ENCODE data around the gene SPDYE3. TPM values are rescaled to one million over a fixed set of nuclear protein-coding genes. Genes with fewer than 3 reads are reported as not detected.
"Not testable (repeated sequence)": the region's sequence is repeated elsewhere in the genome, so short reads cannot be mapped to it uniquely, and the experiment has no call there.

The SPDYE3 gene
- total and polyA plus RNA-seq, 2 of the 13 experiments (the other 11 are each of a cell fraction or from before 2014, with no cell fraction given) = not detected

DNA sequence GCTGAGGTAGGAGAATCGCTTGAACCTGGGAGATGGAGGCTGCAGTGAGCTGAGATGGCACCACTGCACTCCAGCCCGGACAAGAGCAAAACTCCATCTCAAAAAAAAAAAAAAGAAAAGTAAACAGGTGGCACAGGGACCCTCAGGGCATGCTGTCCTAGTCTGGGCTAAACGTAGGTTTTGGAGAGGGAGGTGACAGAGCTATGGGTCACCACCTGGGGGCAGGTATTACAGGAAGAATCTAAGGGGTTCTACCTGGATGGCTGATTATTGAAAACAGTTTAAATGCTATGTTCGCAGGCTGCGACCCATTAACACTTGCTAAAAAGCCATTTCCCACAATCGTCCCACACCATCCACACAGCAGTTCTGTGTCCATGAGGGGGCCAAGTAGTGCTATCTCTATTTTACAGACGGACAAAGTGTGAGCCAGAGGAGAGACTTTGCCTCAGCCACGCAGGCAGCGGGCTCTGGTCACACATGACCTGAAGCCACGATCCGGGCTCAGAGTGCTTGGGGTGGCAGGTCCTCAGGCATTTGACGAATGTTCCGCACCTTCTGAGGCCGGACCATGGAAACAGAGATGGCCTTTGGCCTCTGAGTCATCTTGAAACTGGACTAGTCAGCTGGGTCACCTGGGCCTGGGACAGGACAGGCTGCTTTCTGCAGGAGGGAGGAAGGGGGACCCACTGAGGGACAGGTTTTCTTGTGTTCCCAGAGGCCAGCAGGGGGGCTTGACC is 38.0 kb upstream of the SPDYE3 start (continued):
- peak; percentile 77 for TF ChIP-seq HNF4A (CRISPR knock-in tag; IDR thresholded peaks at IDR 0.05)
- TF ChIP-seq, protein P1, sequence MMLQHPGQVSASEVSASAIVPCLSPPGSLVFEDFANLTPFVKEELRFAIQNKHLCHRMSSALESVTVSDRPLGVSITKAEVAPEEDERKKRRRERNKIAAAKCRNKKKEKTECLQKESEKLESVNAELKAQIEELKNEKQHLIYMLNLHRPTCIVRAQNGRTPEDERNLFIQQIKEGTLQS (CRISPR knock-in tag; IDR thresholded peaks at IDR 0.05) = peak; percentile 89
- TF ChIP-seq, protein P2, sequence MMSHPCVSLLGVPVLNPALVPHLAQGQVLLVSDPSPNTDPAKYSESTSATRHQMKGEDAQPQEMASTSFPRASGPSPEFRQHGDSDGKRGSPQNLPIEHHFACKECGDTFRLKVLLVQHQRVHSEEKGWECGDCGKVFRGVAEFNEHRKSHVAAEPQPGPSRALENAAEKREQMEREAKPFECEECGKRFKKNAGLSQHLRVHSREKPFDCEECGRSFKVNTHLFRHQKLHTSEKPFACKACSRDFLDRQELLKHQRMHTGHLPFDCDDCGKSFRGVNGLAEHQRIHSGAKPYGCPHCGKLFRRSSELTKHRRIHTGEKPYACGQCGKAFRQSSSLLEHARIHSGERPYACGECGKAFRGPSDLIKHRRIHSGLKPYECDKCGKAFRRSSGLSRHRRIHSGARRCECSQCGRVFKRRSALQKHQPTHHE (CRISPR knock-in tag; IDR thresholded peaks at IDR 0.05; ENCODE audit: borderline replicate concordance) = 0 out of 2 replicates have a peak, but pooled peaks have one; percentile 18
- TF ChIP-seq, protein P3, sequence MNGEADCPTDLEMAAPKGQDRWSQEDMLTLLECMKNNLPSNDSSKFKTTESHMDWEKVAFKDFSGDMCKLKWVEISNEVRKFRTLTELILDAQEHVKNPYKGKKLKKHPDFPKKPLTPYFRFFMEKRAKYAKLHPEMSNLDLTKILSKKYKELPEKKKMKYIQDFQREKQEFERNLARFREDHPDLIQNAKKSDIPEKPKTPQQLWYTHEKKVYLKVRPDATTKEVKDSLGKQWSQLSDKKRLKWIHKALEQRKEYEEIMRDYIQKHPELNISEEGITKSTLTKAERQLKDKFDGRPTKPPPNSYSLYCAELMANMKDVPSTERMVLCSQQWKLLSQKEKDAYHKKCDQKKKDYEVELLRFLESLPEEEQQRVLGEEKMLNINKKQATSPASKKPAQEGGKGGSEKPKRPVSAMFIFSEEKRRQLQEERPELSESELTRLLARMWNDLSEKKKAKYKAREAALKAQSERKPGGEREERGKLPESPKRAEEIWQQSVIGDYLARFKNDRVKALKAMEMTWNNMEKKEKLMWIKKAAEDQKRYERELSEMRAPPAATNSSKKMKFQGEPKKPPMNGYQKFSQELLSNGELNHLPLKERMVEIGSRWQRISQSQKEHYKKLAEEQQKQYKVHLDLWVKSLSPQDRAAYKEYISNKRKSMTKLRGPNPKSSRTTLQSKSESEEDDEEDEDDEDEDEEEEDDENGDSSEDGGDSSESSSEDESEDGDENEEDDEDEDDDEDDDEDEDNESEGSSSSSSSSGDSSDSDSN (CRISPR knock-in tag; IDR thresholded peaks at IDR 0.05) = peak; percentile 2; the same call in 1 of the 2 replicates
- TF ChIP-seq, protein P4, sequence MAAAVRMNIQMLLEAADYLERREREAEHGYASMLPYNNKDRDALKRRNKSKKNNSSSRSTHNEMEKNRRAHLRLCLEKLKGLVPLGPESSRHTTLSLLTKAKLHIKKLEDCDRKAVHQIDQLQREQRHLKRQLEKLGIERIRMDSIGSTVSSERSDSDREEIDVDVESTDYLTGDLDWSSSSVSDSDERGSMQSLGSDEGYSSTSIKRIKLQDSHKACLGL (CRISPR knock-in tag; IDR thresholded peaks at IDR 0.05) = 0 out of 2 replicates have a peak, but pooled peaks have one; percentile 26
- 0 out of 2 replicates have a peak, but pooled peaks have one; percentile 1 for TF ChIP-seq ISL2 (CRISPR knock-in tag; IDR thresholded peaks at IDR 0.05)
- TF ChIP-seq, protein P5, sequence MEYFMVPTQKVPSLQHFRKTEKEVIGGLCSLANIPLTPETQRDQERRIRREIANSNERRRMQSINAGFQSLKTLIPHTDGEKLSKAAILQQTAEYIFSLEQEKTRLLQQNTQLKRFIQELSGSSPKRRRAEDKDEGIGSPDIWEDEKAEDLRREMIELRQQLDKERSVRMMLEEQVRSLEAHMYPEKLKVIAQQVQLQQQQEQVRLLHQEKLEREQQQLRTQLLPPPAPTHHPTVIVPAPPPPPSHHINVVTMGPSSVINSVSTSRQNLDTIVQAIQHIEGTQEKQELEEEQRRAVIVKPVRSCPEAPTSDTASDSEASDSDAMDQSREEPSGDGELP (IDR thresholded peaks at IDR 0.05; ENCODE audit: borderline replicate concordance, low read depth) = peak; percentile 78; the same call in 1 of the 2 replicates
- TF ChIP-seq RXRB (CRISPR knock-in tag; IDR thresholded peaks at IDR 0.05; ENCODE audit: borderline replicate concordance) = 0 out of 2 replicates have a peak, but pooled peaks have one; percentile 9
- TF ChIP-seq, protein P6, sequence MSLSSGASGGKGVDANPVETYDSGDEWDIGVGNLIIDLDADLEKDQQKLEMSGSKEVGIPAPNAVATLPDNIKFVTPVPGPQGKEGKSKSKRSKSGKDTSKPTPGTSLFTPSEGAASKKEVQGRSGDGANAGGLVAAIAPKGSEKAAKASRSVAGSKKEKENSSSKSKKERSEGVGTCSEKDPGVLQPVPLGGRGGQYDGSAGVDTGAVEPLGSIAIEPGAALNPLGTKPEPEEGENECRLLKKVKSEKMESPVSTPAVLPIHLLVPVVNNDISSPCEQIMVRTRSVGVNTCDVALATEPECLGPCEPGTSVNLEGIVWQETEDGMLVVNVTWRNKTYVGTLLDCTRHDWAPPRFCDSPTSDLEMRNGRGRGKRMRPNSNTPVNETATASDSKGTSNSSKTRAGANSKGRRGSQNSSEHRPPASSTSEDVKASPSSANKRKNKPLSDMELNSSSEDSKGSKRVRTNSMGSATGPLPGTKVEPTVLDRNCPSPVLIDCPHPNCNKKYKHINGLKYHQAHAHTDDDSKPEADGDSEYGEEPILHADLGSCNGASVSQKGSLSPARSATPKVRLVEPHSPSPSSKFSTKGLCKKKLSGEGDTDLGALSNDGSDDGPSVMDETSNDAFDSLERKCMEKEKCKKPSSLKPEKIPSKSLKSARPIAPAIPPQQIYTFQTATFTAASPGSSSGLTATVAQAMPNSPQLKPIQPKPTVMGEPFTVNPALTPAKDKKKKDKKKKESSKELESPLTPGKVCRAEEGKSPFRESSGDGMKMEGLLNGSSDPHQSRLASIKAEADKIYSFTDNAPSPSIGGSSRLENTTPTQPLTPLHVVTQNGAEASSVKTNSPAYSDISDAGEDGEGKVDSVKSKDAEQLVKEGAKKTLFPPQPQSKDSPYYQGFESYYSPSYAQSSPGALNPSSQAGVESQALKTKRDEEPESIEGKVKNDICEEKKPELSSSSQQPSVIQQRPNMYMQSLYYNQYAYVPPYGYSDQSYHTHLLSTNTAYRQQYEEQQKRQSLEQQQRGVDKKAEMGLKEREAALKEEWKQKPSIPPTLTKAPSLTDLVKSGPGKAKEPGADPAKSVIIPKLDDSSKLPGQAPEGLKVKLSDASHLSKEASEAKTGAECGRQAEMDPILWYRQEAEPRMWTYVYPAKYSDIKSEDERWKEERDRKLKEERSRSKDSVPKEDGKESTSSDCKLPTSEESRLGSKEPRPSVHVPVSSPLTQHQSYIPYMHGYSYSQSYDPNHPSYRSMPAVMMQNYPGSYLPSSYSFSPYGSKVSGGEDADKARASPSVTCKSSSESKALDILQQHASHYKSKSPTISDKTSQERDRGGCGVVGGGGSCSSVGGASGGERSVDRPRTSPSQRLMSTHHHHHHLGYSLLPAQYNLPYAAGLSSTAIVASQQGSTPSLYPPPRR (CRISPR knock-in tag; IDR thresholded peaks at IDR 0.05; ENCODE audit: borderline replicate concordance) = 0 out of 2 replicates have a peak, but pooled peaks have one; percentile 3
- TF ChIP-seq KDM2A (CRISPR knock-in tag; IDR thresholded peaks at IDR 0.05; ENCODE audit: borderline replicate concordance, low read depth) = 0 out of 2 replicates have a peak, but pooled peaks have one; percentile 10
- TF ChIP-seq RARA (CRISPR knock-in tag; IDR thresholded peaks at IDR 0.05) = peak; percentile 60; the same call in 1 of the 2 replicates
- peak; percentile 41; the same call in 1 of the 2 replicates for TF ChIP-seq HNF4G (IDR thresholded peaks at IDR 0.05; ENCODE audit: borderline replicate concordance, low read depth, low read length)
- not testable (repeated sequence) for TF ChIP-seq HNF4G (CRISPR knock-in tag; IDR thresholded peaks at IDR 0.05; ENCODE audit: borderline replicate concordance, low read depth)
- TF ChIP-seq FOSL2 (CRISPR knock-in tag; IDR thresholded peaks at IDR 0.05) = peak; percentile 95
- peak; percentile 35; the same call in 1 of the 2 replicates for TF ChIP-seq THAP11 (CRISPR knock-in tag; IDR thresholded peaks at IDR 0.05)

All from HepG2 (cell line).